Endothelial cell of umbilical vein (primary cell): ENCODE data around the gene GNAO1. TPM values are rescaled to one million over a fixed set of nuclear protein-coding genes. Genes with fewer than 3 reads are reported as not detected.

Experiments
- BruUV-seq: library from RNA; stranded (reverse); fragments of 400-500 nt; replicated peaks from 2 replicates; lab custom pipeline; 2021; lab: Mats Ljungman, UMichigan
- CTCF ChIA-PET: fragments of 300-600, 350-600 bp; sonication (Branson Sonifier 250); formaldehyde crosslinking; loops from one replicate; lab custom pipeline; 2021; ENCODE audit warnings: antibody characterized with exemption, inconsistent platforms; lab: Charles Lee
- POLR2A ChIA-PET: fragments of 300-600, 350-600 bp; sonication (Branson Sonifier 250); formaldehyde crosslinking; loops from one replicate; lab custom pipeline; 2021; ENCODE audit warnings: antibody characterized with exemption, inconsistent platforms; lab: Charles Lee
- DNase-seq: peaks from one replicate; pipeline ENCODE4 v3.0.0-alpha.2; 2011; ENCODE audit warnings: low read depth, low spot score
- FAIRE-seq: peaks from 2 replicates; lab custom pipeline; 2011; peaks lifted over from hg19 to GRCh38; lab: Jason Lieb, UNC
- H2AFZ ChIP-seq: 2 replicates; pipeline ENCODE4 v1.6.0; 2012; ENCODE audit warnings: low read depth, low read length, control low read depth, inconsistent platforms
- H3K27ac ChIP-seq: 2 replicates; pipeline ENCODE4 v1.5.1; 2011; ENCODE audit warnings: low read depth, mild to moderate bottlenecking, control low read depth, low read length, moderate library complexity; ENCODE audit not compliant: insufficient read depth
- H3K27me3 ChIP-seq, 2 experiments: 2 replicates each; pipeline versions ENCODE4 v1.6.0 to v1.6.1; 2011; ENCODE audit warnings: low read length in 2 of 2, mixed read lengths in 1 of 2; ENCODE audit not compliant: control insufficient read depth in 2 of 2, insufficient read depth in 2 of 2
- H3K36me3 ChIP-seq, 2 experiments: 2 replicates in 1 of 2; 3 replicates in 1 of 2; pipeline ENCODE4 v1.5.1; 2011; ENCODE audit warnings: low read length in 2 of 2, mild to moderate bottlenecking in 1 of 2, moderate library complexity in 1 of 2; ENCODE audit not compliant: control insufficient read depth in 2 of 2, insufficient read depth in 2 of 2; ENCODE audit errors: extremely low read depth in 1 of 2
- H3K4me1 ChIP-seq: 3 replicates; pipeline ENCODE4 v1.5.1; 2011; ENCODE audit warnings: mild to moderate bottlenecking, low read length; ENCODE audit not compliant: control insufficient read depth, insufficient read depth; ENCODE audit errors: extremely low read depth
- H3K4me2 ChIP-seq: 2 replicates; pipeline ENCODE4 v1.6.1; 2011; ENCODE audit warnings: low read length, control low read depth, mixed read lengths; ENCODE audit not compliant: insufficient read depth
- H3K4me3 ChIP-seq, 3 experiments: fragments of 200-600 bp in 1 of 3; sonication (generic), shearing (Covaris generic) in 1 of 3; replicated peaks in 1 of 3; 2 replicates each; pipeline ENCODE4 v1.5.1; 2011 to 2016; ENCODE audit warnings: control low read depth in 3 of 3, low read length in 3 of 3, mild to moderate bottlenecking in 2 of 3, inconsistent platforms in 1 of 3, low read depth in 1 of 3, moderate library complexity in 1 of 3; ENCODE audit not compliant: insufficient read depth in 1 of 3
- H3K79me2 ChIP-seq: 2 replicates; pipeline ENCODE4 v1.6.0; 2012; ENCODE audit warnings: low read length, inconsistent platforms; ENCODE audit not compliant: control insufficient read depth, insufficient read depth
- H3K9ac ChIP-seq: replicated peaks from 2 replicates; pipeline ENCODE3; 2011; ENCODE audit warnings: low read length, control low read depth; ENCODE audit not compliant: insufficient read depth; ENCODE audit errors: extremely low read depth
- H3K9me1 ChIP-seq: replicated peaks from 3 replicates; pipeline ENCODE4 v1.6.0; 2011; ENCODE audit warnings: mild to moderate bottlenecking, low read length; ENCODE audit not compliant: control insufficient read depth, insufficient read depth; ENCODE audit errors: extremely low read depth
- H3K9me3 ChIP-seq: replicated peaks from 2 replicates; pipeline ENCODE4 v1.5.1; 2012; ENCODE audit warnings: low read length, inconsistent platforms; ENCODE audit not compliant: control insufficient read depth, insufficient read depth
- H4K20me1 ChIP-seq: replicated peaks from 2 replicates; pipeline ENCODE3; 2011; ENCODE audit warnings: mild to moderate bottlenecking, low read length; ENCODE audit not compliant: control insufficient read depth, insufficient read depth; ENCODE audit errors: extremely low read depth
- CTCF ChIP-seq, 2 donors: IDR thresholded peaks; 1 replicate in 1 of 2; 2 replicates in 1 of 2; pipeline ENCODE4 v1.5.1; 2011; ENCODE audit warnings: low read length in 2 of 2, mild to moderate bottlenecking in 2 of 2, moderate library complexity in 2 of 2, control low read depth in 1 of 2, inconsistent platforms in 1 of 2, low read depth in 1 of 2; ENCODE audit not compliant: insufficient read depth in 1 of 2; ENCODE audit errors: extremely low read depth in 1 of 2
- EZH2 ChIP-seq: IDR thresholded peaks from 2 replicates; pipeline ENCODE4 v1.6.1; 2012; ENCODE audit warnings: borderline replicate concordance, low read depth, mild to moderate bottlenecking, moderate library complexity, low read length, inconsistent platforms; ENCODE audit not compliant: severe bottlenecking
- FOS ChIP-seq: IDR thresholded peaks from 2 replicates; pipeline ENCODE4 v1.6.1; 2011; ENCODE audit warnings: mild to moderate bottlenecking, low read length, moderate library complexity, borderline replicate concordance; ENCODE audit not compliant: insufficient read depth
- GATA2 ChIP-seq: IDR thresholded peaks from 2 replicates; pipeline ENCODE4 v1.7.0; 2011; ENCODE audit warnings: low read depth, mild to moderate bottlenecking, moderate library complexity, mixed read lengths, low read length; ENCODE audit not compliant: insufficient read length, insufficient read depth
- JUN ChIP-seq: IDR thresholded peaks from 2 replicates; pipeline ENCODE4 v1.6.1; 2011; ENCODE audit warnings: borderline replicate concordance, low read depth; ENCODE audit not compliant: insufficient read length, insufficient read depth
- MAX ChIP-seq: IDR thresholded peaks from 2 replicates; pipeline ENCODE4 v1.6.1; 2011; ENCODE audit not compliant: insufficient read depth, insufficient read length
- MYC ChIP-seq: IDR thresholded peaks from one replicate; pipeline ENCODE4 v1.6.1; 2011; ENCODE audit warnings: mild to moderate bottlenecking, low read depth, low read length
- POLR2A ChIP-seq: IDR thresholded peaks from 2 replicates; pipeline ENCODE4 v1.6.1; 2012; ENCODE audit warnings: low read depth, mild to moderate bottlenecking, control low read depth, low read length
- POLR2AphosphoS5 ChIP-seq: IDR thresholded peaks from 2 replicates; pipeline ENCODE4 v1.6.1; 2012; ENCODE audit warnings: low read depth, mild to moderate bottlenecking, control low read depth, low read length, moderate library complexity; ENCODE audit not compliant: insufficient read depth
- dilution Hi-C: fragments of 300-500 bp; cut with MboI; formaldehyde crosslinking; loops from one replicate; pipeline ENCODE4 v1.15.0; 2019; ENCODE audit warnings: low sequenced_read_pairs; ENCODE audit not compliant: extremely low pct_ligation_motif_present
- intact Hi-C: fragments of 100-400 bp; cut with micrococcal nuclease; formaldehyde crosslinking; loops from one replicate; pipeline ENCODE4 v1.10.0; 2022
- polyA plus RNA-seq, 4 experiments: library from polyadenylated mRNA; depleted of rRNA in 3 of 4; stranded (reverse) in 3 of 4; unstranded in 1 of 4; fragments of >200 nt; gene quantifications; 2 replicates each; pipeline versions ENCODE4 v1.2.1 to v1.2.3, GENCODE V29; 2011 to 2012; ENCODE audit warnings: missing spikeins in 1 of 4
- total RNA-seq: library from RNA; stranded (reverse); gene quantifications from 2 replicates; pipeline ENCODE4 v1.2.3, GENCODE V29; 2021

Gene GNAO1
- total and polyA plus RNA-seq, 2 donors (not counting 3 experiments of a cell fraction or from before 2014, with no cell fraction given) = not detected

- Histone ChIP-seq H3K9me1 (no peaks in the 10 kb centered on the region), H3K4me1 (no peaks in the 10 kb centered on the region), H3K36me3 (no peaks in the 10 kb centered on the region), H3K9ac (no peak overlapping the region), H3K79me2 (no peaks in the 10 kb centered on the region), H3K27ac (no peak overlapping the region), H2AFZ (no peak overlapping the region), H3K4me3 (no peak overlapping the region), H4K20me1 (no peaks in the 10 kb centered on the region), H3K9me3 (no peaks in the 10 kb centered on the region), H3K27me3 (peaks cover 0 to 2% of the 10 kb centered on the region in 2 experiments), H3K4me2 (no peak overlapping the region)
- BruUV-seq = no TSS peak
- intact Hi-C loops = no loop called here
- ChIA-PET POLR2A (no interaction called here), CTCF (no interaction called here)
- TF ChIP-seq POLR2A = no peak
- TF ChIP-seq POLR2AphosphoS5 = no peak
- no peak for TF ChIP-seq GATA2
- TF ChIP-seq EZH2 = no peak
- no peak for TF ChIP-seq CTCF (IDR thresholded peaks at IDR 0.05; ENCODE audit: extremely low read depth in 1 of 2, insufficient read depth in 1 of 2, low read depth in 1 of 2, low read length in 2 of 2)
- no peak for TF ChIP-seq MYC
- TF ChIP-seq FOS = no peak
- TF ChIP-seq JUN = no peak
- TF ChIP-seq MAX = no peak
- DNase-seq (no peak), FAIRE-seq (no peak)
- dilution Hi-C loops = no loop called here
Observed at GRCh38 chr16:56252835-56253234, 61.5 kb downstream of the GNAO1 start.
